ENCODE data around the gene RTKN. TPM values are rescaled to one million over a fixed set of nuclear protein-coding genes. Genes with fewer than 3 reads are reported as not detected.

RTKN gene
- total RNA-seq, 2 experiments from 2014 or later = 0.20 to 0.27 TPM

GRCh38 chr2:74427551-74427950 is 14.2 kb downstream of the RTKN start:
- Histone ChIP-seq H3K27ac (ENCODE audit: low read depth in 1 of 2, low read length in 2 of 2) (no peak overlapping the region), H3K36me3 (ENCODE audit: insufficient read depth, low read length) (peaks cover 11% of the 10 kb centered on the region), H3K9me3 (ENCODE audit: control insufficient read depth in 1 of 2, insufficient read depth in 1 of 2, low read length in 2 of 2) (no peaks in the 10 kb centered on the region), H3K4me1 (ENCODE audit: insufficient read depth, low read length) (no peaks in the 10 kb centered on the region), H3K4me3 (ENCODE audit: low read length) (no peak overlapping the region), H3K27me3 (ENCODE audit: control insufficient read depth in 1 of 2, insufficient read depth in 2 of 2, low read length in 2 of 2) (no peaks in the 10 kb centered on the region)
- Mint-ChIP-seq H3K27me3 (no peaks in the 10 kb centered on the region), H3K4me3 (no peak overlapping the region), H3K4me1 (ENCODE audit: low read depth) (peaks cover 6% of the 10 kb centered on the region), H3K9me3 (no peaks in the 10 kb centered on the region), H3K36me3 (ENCODE audit: low read depth) (peaks cover 11% of the 10 kb centered on the region), H3K27ac (no peak overlapping the region)
- ATAC-seq (ENCODE audit: poor library complexity) (no peak), DNase-seq (no peak)
- no peak for TF ChIP-seq CTCF (IDR thresholded peaks at IDR 0.05)
- CTCF ChIA-PET = no interaction called here
- POLR2A ChIA-PET = no interaction called here
- intact Hi-C loops (cut with DNase I, micrococcal nuclease) = no loop called here

- Histone ChIP-seq H3K27me3 (ENCODE audit: control insufficient read depth in 1 of 2, insufficient read depth in 2 of 2, low read length in 2 of 2) (no peaks in the 10 kb centered on the region), H3K27ac (ENCODE audit: low read depth in 1 of 2, low read length in 2 of 2) (no peak overlapping the region), H3K36me3 (ENCODE audit: insufficient read depth, low read length) (peaks cover 11% of the 10 kb centered on the region), H3K4me1 (ENCODE audit: insufficient read depth, low read length) (peaks cover 9% of the 10 kb centered on the region), H3K4me3 (ENCODE audit: low read length) (no peak overlapping the region), H3K9me3 (ENCODE audit: control insufficient read depth in 1 of 2, insufficient read depth in 1 of 2, low read length in 2 of 2) (no peaks in the 10 kb centered on the region)
- peaks cover 16% of the 10 kb centered on the region for H3K36me3 Mint-ChIP-seq (ENCODE audit: low read depth)
- no peaks in the 10 kb centered on the region for H3K27me3 Mint-ChIP-seq
- DNase-seq (no peak), ATAC-seq (ENCODE audit: poor library complexity) (no peak)
- H3K4me1 Mint-ChIP-seq (ENCODE audit: low read depth) = peaks cover 15% of the 10 kb centered on the region
- TF ChIP-seq CTCF (IDR thresholded peaks at IDR 0.05) = no peak
- ChIA-PET CTCF (no interaction called here), POLR2A (interaction anchor here (1.3 kb wide), 1 partner anchor 28 kb away, joined by 4 read pairs; the partner anchor contains the start of gene INO80B)
- H3K9me3 Mint-ChIP-seq = no peaks in the 10 kb centered on the region
- H3K4me3 Mint-ChIP-seq = no peak overlapping the region
- H3K27ac Mint-ChIP-seq = no peak overlapping the region
- intact Hi-C loops (cut with DNase I, micrococcal nuclease) = no loop called here
These were observed 15.5 kb downstream of the RTKN start for GRCh38 chr2:74426181-74426758.

DNA sequence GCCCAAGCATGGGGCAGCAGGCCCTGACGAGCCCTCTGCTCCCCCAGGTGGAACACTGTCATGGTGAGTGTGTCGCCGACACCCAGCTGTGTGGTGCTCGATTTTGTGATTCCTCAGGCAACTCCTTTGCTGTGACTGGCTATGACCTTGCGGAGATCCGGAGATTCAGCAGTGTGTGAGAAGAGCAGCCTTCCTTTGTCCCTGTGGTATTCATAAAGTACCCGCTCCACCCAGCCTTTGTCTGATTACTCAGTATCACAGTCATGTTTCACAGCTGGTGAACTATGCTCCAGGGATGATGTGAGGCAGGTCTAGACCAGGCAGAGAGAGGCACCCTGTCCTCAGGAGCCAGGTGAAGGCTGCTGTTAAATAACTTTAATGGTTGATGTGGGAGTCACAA is 16.2 kb downstream of the RTKN start:
- intact Hi-C loops (cut with DNase I, micrococcal nuclease) = no loop called here
- H3K4me3 ChIP-seq (ENCODE audit: low read length) = no peak overlapping the region
- Mint-ChIP-seq H3K27ac (no peak overlapping the region), H3K4me1 (ENCODE audit: low read depth) (peaks cover 21% of the 10 kb centered on the region), H3K36me3 (ENCODE audit: low read depth) (peaks cover 16% of the 10 kb centered on the region), H3K27me3 (no peaks in the 10 kb centered on the region), H3K9me3 (no peaks in the 10 kb centered on the region), H3K4me3 (no peak overlapping the region)
- ChIA-PET CTCF (no interaction called here), POLR2A (interaction anchor here (1.3 kb wide), 1 partner anchor 29 kb away, joined by 4 read pairs; the partner anchor contains the start of gene INO80B)
- peaks cover 17% of the 10 kb centered on the region for H3K4me1 ChIP-seq (ENCODE audit: insufficient read depth, low read length)
- ATAC-seq (ENCODE audit: poor library complexity) (no peak), DNase-seq (no peak)
- no peak overlapping the region for H3K27ac ChIP-seq (ENCODE audit: low read depth in 1 of 2, low read length in 2 of 2)
- H3K27me3 ChIP-seq (ENCODE audit: control insufficient read depth in 1 of 2, insufficient read depth in 2 of 2, low read length in 2 of 2) = no peaks in the 10 kb centered on the region
- no peak for TF ChIP-seq CTCF (IDR thresholded peaks at IDR 0.05)
- no peaks in the 10 kb centered on the region for H3K9me3 ChIP-seq (ENCODE audit: control insufficient read depth in 1 of 2, insufficient read depth in 1 of 2, low read length in 2 of 2)
- H3K36me3 ChIP-seq (ENCODE audit: insufficient read depth, low read length) = peaks cover 11% of the 10 kb centered on the region

Data from CD4-positive, alpha-beta T cell (primary cell).